GM18519 (cell line): ENCODE results near the gene MYCT1.
"Not testable (repeated sequence)": the region's sequence is repeated elsewhere in the genome, so short reads cannot be mapped to it uniquely, and the experiment has no call there.

Experiments
- ATAC-seq: cut with Tn5 transposase; IDR thresholded peaks from one replicate; pipeline ENCODE4 v1.9.1; 2021; ENCODE audit warnings: mild to moderate bottlenecking, moderate library complexity; ENCODE audit not compliant: unreplicated experiment, low FRiP score

Gene MYCT1

GRCh38 chr6:152697634-152698033, at the start of gene MYCT1:
Gene MYCT1 (plus strand): TSS chr6:152697897. CDS start chr6:152697903, 6 bp downstream.
- ATAC-seq: no peak

- ATAC-seq: no peak
These were observed 49.6 kb upstream of the MYCT1 start for GRCh38 chr6:152648105-152648504.

GRCh38 chr6:152651986-152652385, 45.7 kb upstream of the MYCT1 start:
- ATAC-seq: no peak

- no peak for ATAC-seq
These were observed 35.9 kb upstream of the MYCT1 start for GRCh38 chr6:152661776-152662175.

GRCh38 chr6:152669895-152670294, 27.8 kb upstream of the MYCT1 start:
- peak; percentile 69 for ATAC-seq

GRCh38 chr6:152671171-152671570, 26.5 kb upstream of the MYCT1 start:
- ATAC-seq: no peak

- no peak for ATAC-seq
These were observed 24.5 kb upstream of the MYCT1 start for GRCh38 chr6:152673236-152673635.

- no peak for ATAC-seq
These were observed 17.5 kb upstream of the MYCT1 start for GRCh38 chr6:152680151-152680550.

GRCh38 chr6:152680879-152681517, 16.7 kb upstream of the MYCT1 start:
- no peak for ATAC-seq

GRCh38 chr6:152682141-152682540, 15.6 kb upstream of the MYCT1 start:
- no peak for ATAC-seq

GRCh38 chr6:152682935-152683334, 14.8 kb upstream of the MYCT1 start:
- not testable (repeated sequence) for ATAC-seq

GRCh38 chr6:152685819-152686218, 11.9 kb upstream of the MYCT1 start:
- no peak for ATAC-seq

GRCh38 chr6:152695372-152696045, 2.2 kb upstream of the MYCT1 start:
- no peak for ATAC-seq

GRCh38 chr6:152696522-152696921, 1.2 kb upstream of the MYCT1 start:
- ATAC-seq: no peak

GRCh38 chr6:152698692-152699091, 995 bp downstream of the MYCT1 start:
- no peak for ATAC-seq

- ATAC-seq: no peak
These were observed 2.7 kb downstream of the MYCT1 start for GRCh38 chr6:152700427-152700826.

GRCh38 chr6:152701081-152701862, 3.6 kb downstream of the MYCT1 start:
- no peak for ATAC-seq

GRCh38 chr6:152701863-152702401, 4.2 kb downstream of the MYCT1 start:
- ATAC-seq: no peak

GRCh38 chr6:152703750-152704149, 6.1 kb downstream of the MYCT1 start:
- ATAC-seq: not testable (repeated sequence)

GRCh38 chr6:152705327-152705726, 7.6 kb downstream of the MYCT1 start:
- ATAC-seq: no peak

- ATAC-seq: no peak
These were observed 18.6 kb downstream of the MYCT1 start for GRCh38 chr6:152716322-152716721.
